NCI-H345 treated with DMSO at 0.1 percent for 48 hours (cell line): Measurements from ENCODE around the gene ADCYAP1R1.

Source experiments
- DNase-seq: peaks from one replicate; lab custom pipeline; 2025; ENCODE audit not compliant: unreplicated experiment; lab: John Stamatoyannopoulos, UW

The ADCYAP1R1 gene

GRCh38 chr7:31051598-31052486 lies at the start of gene ADCYAP1R1:
Gene ADCYAP1R1 (plus strand): TSS chr7:31052308. CDS start chr7:31063265, 10,957 bp downstream.
- no peak for DNase-seq

DNA sequence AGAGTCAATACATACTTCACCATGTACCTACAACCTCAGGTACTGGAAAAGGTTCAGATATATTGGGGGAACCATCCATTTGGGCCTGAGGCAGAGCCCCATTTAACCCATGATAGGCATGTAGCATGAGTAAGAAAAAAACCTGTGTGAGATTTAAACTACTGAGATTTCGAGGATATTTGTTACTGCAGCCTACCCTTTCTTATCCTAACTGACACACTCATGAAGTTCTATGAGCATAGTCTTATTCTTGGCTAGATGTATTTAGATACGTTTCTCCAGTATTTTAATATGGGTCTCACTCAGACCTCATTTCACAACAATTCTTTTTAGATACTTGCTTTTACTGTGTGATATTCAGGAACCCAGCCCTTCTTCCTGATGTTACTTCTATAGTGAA lies 49.0 kb upstream of the ADCYAP1R1 start:
- no peak for DNase-seq

DNA sequence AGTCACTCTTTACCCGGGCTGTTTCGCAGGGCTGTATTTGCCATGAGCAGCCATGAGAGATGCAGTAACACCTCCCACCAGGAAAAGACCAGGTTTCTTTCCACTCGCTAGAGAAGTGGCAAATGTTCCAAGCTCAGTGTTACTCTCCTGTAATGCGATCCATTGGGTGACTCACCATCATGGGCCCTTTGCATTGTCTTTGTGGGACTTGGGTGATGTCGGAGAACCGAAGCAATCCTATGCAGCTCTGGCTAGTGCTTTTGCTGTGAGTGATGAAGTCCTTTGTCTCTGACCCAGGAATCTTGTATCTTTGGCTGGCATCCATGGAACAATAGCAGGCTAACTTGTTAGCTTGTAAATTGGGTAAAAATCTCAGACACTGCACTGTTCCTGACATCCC lies 48.4 kb upstream of the ADCYAP1R1 start:
- no peak for DNase-seq

- no peak for DNase-seq
Observed at GRCh38 chr7:31004393-31004792, 47.7 kb upstream of the ADCYAP1R1 start.

- no peak for DNase-seq
Observed at GRCh38 chr7:31006857-31007256, 45.3 kb upstream of the ADCYAP1R1 start.

GRCh38 chr7:31007634-31008033 lies 44.5 kb upstream of the ADCYAP1R1 start:
- no peak for DNase-seq

DNA sequence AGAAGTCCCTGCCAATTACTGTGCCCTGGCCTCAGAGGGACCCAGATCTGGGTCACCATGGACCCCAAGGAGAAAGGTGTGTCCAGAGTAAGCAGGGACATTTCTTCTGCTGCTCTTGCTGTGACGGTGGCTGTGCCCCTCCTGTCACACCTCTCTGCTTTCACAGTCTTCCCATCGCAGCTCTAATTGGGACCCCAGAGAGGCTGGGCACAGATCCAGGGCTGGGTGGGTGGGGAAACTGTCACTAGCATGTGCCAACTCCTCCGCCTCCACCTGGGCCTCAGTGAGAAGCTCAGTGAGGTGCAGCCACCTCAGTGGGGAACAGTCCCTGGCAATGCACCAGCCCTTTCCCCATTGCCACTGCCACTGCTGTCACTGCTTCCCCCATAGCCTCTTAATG lies 37.3 kb upstream of the ADCYAP1R1 start:
- DNase-seq = no peak

GRCh38 chr7:31017032-31017675 lies 35.0 kb upstream of the ADCYAP1R1 start:
- no peak for DNase-seq

DNA sequence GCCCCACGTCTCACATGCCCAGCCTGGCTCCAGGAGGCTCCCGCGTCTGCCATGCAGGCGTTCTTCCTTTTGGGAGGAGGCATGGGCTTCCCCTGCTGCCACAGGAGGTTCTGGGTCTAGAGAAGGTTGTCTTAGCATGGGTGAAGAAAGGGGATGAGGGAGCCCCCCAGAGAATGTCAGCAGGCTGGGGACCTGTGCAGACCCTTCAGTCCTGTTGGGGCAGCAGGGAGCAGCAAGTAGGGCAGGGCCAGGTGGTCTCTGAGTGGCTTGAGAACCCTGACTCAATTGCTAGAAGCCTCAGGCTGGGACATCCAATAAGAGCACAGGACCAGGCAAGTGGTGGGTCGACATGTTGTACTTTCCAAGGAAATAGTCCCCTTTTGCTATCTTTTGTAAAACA lies 34.4 kb upstream of the ADCYAP1R1 start:
- DNase-seq = no peak

DNA sequence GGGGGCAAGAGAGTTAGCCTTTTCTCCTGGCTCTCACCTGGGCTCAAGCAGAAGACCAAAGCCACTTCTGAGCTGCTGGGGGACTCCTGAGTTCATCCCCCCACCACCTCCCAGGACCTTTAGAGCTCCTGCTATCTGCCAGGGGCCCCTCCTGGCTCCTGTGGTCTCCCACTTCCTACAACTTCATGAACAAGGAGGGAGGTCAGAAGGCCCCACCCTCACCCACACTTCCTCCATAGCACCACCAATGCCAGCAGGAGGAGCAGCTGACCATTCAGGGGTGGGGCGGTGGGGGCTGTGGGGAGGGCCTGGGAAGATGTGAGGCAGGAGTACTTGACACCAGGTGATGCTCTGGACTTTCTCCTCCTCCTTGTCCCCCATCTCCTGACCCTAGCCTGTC lies 32.6 kb upstream of the ADCYAP1R1 start:
- DNase-seq = no peak

GRCh38 chr7:31020161-31020560 lies 31.9 kb upstream of the ADCYAP1R1 start:
- DNase-seq = no peak

GRCh38 chr7:31020652-31021051 lies 31.5 kb upstream of the ADCYAP1R1 start:
- DNase-seq = no peak

GRCh38 chr7:31022117-31022516 lies 30.0 kb upstream of the ADCYAP1R1 start:
- DNase-seq = no peak

- no peak for DNase-seq
Observed at GRCh38 chr7:31022726-31023125, 29.4 kb upstream of the ADCYAP1R1 start.

- DNase-seq = no peak
Observed at GRCh38 chr7:31023877-31024276, 28.2 kb upstream of the ADCYAP1R1 start.

DNA sequence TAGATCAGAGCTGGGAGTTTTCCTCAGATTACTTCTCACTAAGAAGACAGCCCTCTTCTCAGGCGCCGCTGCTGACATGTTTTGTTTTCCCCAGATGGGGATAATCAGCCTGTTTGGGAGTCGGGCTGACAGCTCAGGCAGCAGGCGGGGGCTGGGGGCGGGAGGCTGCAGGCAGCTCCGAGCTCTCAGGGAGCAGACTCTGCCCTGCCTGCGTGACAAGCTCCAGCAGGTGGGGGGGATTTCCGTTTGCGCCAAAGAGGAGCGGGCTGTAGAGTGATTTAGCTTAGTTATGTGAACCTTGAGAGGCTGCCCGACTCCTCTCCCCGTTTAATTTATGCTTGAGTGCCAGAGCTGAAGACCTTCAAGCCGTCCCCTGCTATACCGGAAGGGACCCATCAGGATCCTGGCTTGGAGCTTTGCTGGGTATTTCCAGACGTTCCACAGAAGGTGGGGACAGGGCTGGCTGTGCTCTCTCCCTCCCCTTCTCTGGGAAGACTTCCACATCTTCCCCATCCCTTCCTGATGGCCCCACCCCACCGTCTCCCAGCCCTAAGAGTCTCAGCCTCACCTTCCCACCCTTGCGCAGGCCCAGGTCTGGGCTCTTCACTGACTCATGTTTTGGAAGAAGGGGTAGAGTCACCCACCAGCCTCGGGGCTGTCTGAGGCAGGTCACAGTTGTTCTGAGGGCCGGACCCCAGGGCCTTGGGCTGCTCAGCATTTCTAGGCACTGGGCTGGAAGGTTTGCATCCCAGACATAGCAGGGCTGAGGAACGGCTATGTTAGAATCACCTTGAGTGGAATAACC lies 24.7 kb upstream of the ADCYAP1R1 start:
- no peak for DNase-seq

DNA sequence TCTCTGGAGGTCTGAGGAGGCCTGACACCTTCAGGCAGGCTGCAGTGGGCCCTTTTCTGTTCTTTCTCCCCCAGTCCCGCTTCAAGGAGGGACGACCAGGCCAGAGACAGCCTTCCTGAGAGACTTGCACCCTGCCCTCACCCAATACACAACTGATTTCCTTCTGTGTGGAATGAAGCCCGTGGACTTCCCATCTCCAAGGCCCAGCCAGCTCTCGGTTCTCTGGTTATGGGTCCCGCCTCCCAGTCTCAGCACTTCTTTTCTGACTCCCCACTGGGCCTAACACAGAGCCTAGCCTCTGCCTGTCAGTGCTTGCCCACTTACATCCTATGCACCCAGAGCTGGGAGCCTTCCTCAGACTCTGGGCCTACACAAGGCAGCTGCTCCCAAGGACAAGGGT lies 24.1 kb upstream of the ADCYAP1R1 start:
- DNase-seq = no peak

- DNase-seq = no peak
Observed at GRCh38 chr7:31028417-31028992, 23.6 kb upstream of the ADCYAP1R1 start.

DNA sequence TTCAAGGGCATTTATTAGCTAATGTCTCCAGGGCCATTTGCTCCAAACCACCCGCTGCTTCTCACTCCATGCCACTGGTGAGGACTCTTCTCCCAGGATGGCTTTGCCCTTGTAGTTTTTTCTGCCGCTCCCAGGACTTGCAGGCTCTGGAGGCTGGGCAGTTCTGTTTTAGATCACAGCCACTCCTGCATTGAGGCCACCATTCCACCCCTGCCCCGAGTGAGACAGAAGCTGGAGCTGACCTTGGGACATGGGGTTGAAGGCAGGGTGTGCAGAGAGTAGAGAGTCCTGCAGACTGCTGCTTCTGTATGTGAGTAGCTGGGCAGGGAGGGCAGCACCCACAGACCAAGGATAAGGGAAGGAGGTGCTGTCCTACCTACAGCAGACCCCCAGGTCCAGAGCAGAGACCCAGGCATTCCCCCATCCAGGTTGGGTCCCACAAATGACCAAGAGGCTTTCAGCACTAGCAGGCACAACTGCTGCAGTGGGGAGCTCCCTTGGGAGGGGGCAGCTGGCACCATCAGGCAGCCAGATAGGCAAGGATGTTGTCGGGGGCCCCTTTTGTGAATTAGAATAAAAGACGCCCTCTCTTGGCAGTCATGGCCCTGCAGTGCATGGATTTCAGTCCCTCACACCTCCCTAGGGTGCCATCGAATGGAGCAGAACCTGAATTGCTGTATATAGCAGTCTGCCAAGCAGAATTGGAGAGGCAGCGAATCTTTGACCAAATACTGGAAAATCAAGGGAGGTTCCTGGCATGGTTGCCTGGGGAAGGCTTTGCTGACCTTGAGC lies 22.7 kb upstream of the ADCYAP1R1 start:
- no peak for DNase-seq

DNA sequence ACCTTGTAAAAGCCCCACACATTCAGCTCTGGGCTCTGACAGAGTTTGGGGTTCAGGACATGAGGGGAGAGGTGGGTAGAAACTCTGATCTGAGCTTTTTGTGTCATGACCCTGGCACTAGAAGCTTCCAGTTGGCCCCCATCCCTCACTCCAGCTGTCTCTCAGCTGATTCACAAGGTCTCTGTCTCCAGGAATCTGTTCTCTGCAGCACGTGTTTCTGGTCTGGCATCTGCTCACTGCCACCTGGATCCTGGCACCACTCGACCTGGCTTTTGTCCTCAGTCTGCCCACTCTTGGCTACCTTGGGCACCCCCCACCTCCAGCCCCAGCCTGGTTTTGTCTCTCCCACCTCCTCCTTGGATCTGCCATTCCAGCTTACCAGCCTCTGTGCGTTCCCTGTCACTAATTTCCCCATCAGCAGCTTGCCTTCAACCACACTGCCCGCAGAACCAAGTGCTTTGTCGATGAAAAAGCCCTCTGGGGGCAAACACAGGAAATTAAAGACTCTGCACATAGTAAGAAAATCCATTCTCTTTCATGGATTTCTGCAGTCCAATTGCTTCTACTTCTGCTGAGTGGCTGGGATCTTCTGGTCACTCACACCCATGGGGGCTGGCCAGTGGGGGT lies 18.3 kb upstream of the ADCYAP1R1 start:
- DNase-seq = no peak
